T-cell (primary cell): ENCODE measurements around the gene SACM1L. TPM values are rescaled to one million over a fixed set of nuclear protein-coding genes. Genes with fewer than 3 reads are reported as not detected.

Experiments
- ATAC-seq, 4 experiments: fragments of 200-7000 bp in 3 of 4; fragments of 150-1000 bp in 1 of 4; cut with Tn5 transposase; replicated peaks in 1 of 4; 1 replicate in 3 of 4; 2 replicates in 1 of 4; pipeline ENCODE4 v1.10.0; 2021; ENCODE audit warnings: moderate library complexity in 3 of 4, mild to moderate bottlenecking in 2 of 4, moderate number of reproducible peaks in 1 of 4
- CTCF ChIA-PET, 2 donors: fragments of 300-600 bp; sonication (Branson Sonifier 250); formaldehyde crosslinking; loops; one replicate each; lab custom pipeline; 2022; ENCODE audit warnings: antibody characterized with exemption in 2 of 2; lab: Charles Lee
- POLR2A ChIA-PET, 2 donors: fragments of 300-600 bp; sonication (Branson Sonifier 250); formaldehyde crosslinking; loops; one replicate each; lab custom pipeline; 2022; ENCODE audit warnings: antibody characterized with exemption in 2 of 2; lab: Charles Lee
- DNase-seq, 35 experiments: peaks; one replicate each; pipeline versions ENCODE4 v3.0.0 to v3.0.0-alpha.2; 2013 to 2023
- H3K27ac ChIP-seq: one replicate; pipeline ENCODE4 v1.5.1; 2013; ENCODE audit warnings: low read length
- H3K27me3 ChIP-seq, 2 experiments: replicated peaks in 1 of 2; 1 replicate in 1 of 2; 2 replicates in 1 of 2; pipeline versions ENCODE4 v1.6.1 to v1.7.0; 2013; ENCODE audit warnings: low read length in 1 of 2, mixed read lengths in 1 of 2; ENCODE audit not compliant: control insufficient read depth in 2 of 2, insufficient read depth in 2 of 2; ENCODE audit errors: extremely low read depth in 1 of 2
- H3K36me3 ChIP-seq, 2 donors: 1 replicate in 1 of 2; 2 replicates in 1 of 2; pipeline versions ENCODE4 v1.6.1 to v1.7.0; 2013; ENCODE audit warnings: low read length in 1 of 2; ENCODE audit not compliant: control insufficient read depth in 2 of 2, insufficient read depth in 1 of 2; ENCODE audit errors: extremely low read depth in 1 of 2
- H3K4me1 ChIP-seq, 2 experiments: 1 replicate in 1 of 2; 2 replicates in 1 of 2; pipeline versions ENCODE4 v1.6.1 to v1.7.0; 2013; ENCODE audit warnings: low read length in 2 of 2, mixed read lengths in 1 of 2; ENCODE audit not compliant: insufficient read depth in 2 of 2, control insufficient read depth in 1 of 2; ENCODE audit errors: extremely low read depth in 1 of 2
- H3K4me3 ChIP-seq, 2 donors: 1 replicate in 1 of 2; 2 replicates in 1 of 2; pipeline versions ENCODE4 v1.5.1 to v1.7.0; 2013; ENCODE audit warnings: mild to moderate bottlenecking in 2 of 2, low read length in 1 of 2, moderate library complexity in 1 of 2; ENCODE audit not compliant: control insufficient read depth in 1 of 2; ENCODE audit errors: extremely low read depth in 1 of 2
- H3K9me3 ChIP-seq: 2 replicates; pipeline ENCODE4 v1.7.0; 2013
- H3K27ac Mint-ChIP-seq, 2 donors: one replicate each; pipeline ENCODE4 v1.8.0; 2020 to 2021; ENCODE audit warnings: mild to moderate bottlenecking in 2 of 2, mixed read lengths in 2 of 2
- H3K27me3 Mint-ChIP-seq, 2 donors: one replicate each; pipeline ENCODE4 v1.8.0; 2021 to 2022; ENCODE audit warnings: mixed read lengths in 2 of 2
- H3K36me3 Mint-ChIP-seq: one replicate; pipeline ENCODE4 v1.8.0; 2021; ENCODE audit warnings: mixed read lengths
- H3K4me1 Mint-ChIP-seq, 3 donors: one replicate each; pipeline ENCODE4 v1.8.0; 2020 to 2022; ENCODE audit warnings: mixed read lengths in 3 of 3, mild to moderate bottlenecking in 1 of 3
- H3K4me3 Mint-ChIP-seq, 3 donors: one replicate each; pipeline ENCODE4 v1.8.0; 2020 to 2022; ENCODE audit warnings: mild to moderate bottlenecking in 3 of 3, mixed read lengths in 3 of 3, moderate library complexity in 3 of 3
- H3K9me3 Mint-ChIP-seq, 3 donors: one replicate each; pipeline ENCODE4 v1.8.0; 2020 to 2022; ENCODE audit warnings: mixed read lengths in 3 of 3
- WGBS: methylation state at CpG from one replicate; pipeline ENCODE4 v1.1.5; 2013; ENCODE audit warnings: missing lambda C conversion rate; ENCODE audit not compliant: insufficient coverage; 5-methylcytosine and 5-hydroxymethylcytosine counted together
- total RNA-seq, 35 experiments: library from RNA in 6 of 35; stranded (reverse) in 6 of 35; fragments of 120-200 nt in 1 of 35; gene quantifications; one replicate each; pipeline versions ENCODE4 v1.2.1 to v1.2.4 and lab custom pipeline; 2013 to 2026

Gene SACM1L
- total RNA-seq, 5 donors from 2014 or later (not counting 1 experiment from before 2014, with no cell fraction given): 62.8 to 81.5 (median 69.1) TPM

DNA sequence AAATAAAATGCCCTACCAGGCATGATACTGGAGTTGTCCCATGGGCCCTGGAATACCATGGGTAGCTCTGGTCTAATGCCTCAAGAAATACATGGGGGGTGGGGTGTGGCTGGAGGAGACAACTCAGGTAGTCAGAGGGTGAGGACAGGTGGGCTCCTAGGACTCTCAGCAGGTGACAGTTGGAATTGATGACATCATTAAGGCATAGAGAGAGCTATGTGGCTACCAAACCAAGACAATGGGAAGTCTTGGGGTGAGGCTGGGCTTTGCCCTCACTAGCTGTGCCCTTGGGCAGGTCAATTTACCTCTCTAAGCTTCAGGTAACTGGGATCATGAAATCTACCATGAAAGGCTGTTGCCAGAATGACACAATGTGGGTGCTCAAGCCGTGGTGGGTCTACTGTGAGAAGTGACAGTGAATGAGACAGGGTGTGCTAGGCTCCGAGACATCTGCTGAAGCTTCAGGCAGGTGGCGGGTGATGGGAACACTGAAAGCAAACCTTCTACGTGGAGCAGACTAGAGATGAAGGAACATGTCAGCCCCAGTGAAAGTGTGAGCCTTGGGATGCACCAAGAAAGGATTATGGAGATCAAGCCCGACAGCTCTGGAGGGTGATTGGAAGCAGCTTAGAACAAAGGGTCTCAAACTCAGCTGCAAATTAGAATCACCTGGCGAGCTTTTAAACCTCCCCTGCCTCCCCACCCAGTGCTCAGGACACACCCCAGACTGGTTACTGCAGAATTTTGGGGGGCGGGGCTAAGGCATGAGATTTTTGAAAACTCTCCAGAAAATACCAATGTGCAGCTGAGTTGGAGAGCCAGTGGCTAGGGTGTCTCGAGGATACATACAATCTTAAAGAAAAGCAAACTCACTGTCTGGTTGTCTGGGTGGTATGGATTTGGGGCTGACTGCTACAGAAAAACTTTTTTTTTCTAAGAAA, 85.7 kb downstream of the SACM1L start:
- H3K36me3 Mint-ChIP-seq: no peaks in the 10 kb centered on the region
- DNase-seq (no peak), ATAC-seq (no peak)
- Histone ChIP-seq H3K27me3 (peaks cover 0 to 24% of the 10 kb centered on the region in 2 experiments), H3K4me1 (peaks cover 0 to 13% of the 10 kb centered on the region in 2 experiments), H3K9me3 (no peaks in the 10 kb centered on the region), H3K4me3 (no peak overlapping the region), H3K36me3 (no peaks in the 10 kb centered on the region), H3K27ac (no peak overlapping the region)
- H3K27me3 Mint-ChIP-seq: peaks cover 0 to 15% of the 10 kb centered on the region in 2 donors
- WGBS: 91% methylated on average over 4 of the region's 8 CpGs
- H3K4me1 Mint-ChIP-seq: peaks cover 11 to 21% (median 17%) of the 10 kb centered on the region in 3 donors
- CTCF ChIA-PET: interaction anchor here in 1 of 2 donors (0.8 to 1.0 kb wide), 2 partner anchors 30 to 154 kb away, joined by 3 to 6 read pairs; no protein-coding TSS in a partner anchor
- POLR2A ChIA-PET: interaction anchor here in 1 of 2 donors (0.6 kb wide), 1 partner anchor 33 kb away, joined by 3 read pairs; no protein-coding TSS in a partner anchor
- no peak overlapping the region for H3K4me3 Mint-ChIP-seq
- no peak overlapping the region for H3K27ac Mint-ChIP-seq
- no peaks in the 10 kb centered on the region for H3K9me3 Mint-ChIP-seq

- ATAC-seq (no peak), DNase-seq (no peak)
- H3K4me1 Mint-ChIP-seq: peaks cover 11 to 21% (median 17%) of the 10 kb centered on the region in 3 donors
- POLR2A ChIA-PET: no interaction called here
- 88% methylated on average over 14 of the region's 17 CpGs for WGBS
- H3K27me3 ChIP-seq: peaks cover 0 to 24% of the 10 kb centered on the region in 2 experiments
- no peak overlapping the region for H3K27ac Mint-ChIP-seq
- no peaks in the 10 kb centered on the region for H3K36me3 Mint-ChIP-seq
- no peak overlapping the region for H3K27ac ChIP-seq
- no peaks in the 10 kb centered on the region for H3K9me3 Mint-ChIP-seq
- H3K4me3 Mint-ChIP-seq: no peak overlapping the region
- no peak overlapping the region for H3K4me3 ChIP-seq
- H3K27me3 Mint-ChIP-seq: peaks cover 0 to 15% of the 10 kb centered on the region in 2 donors
- H3K36me3 ChIP-seq: no peaks in the 10 kb centered on the region
- CTCF ChIA-PET: no interaction called here
- peaks cover 0 to 13% of the 10 kb centered on the region in 2 experiments for H3K4me1 ChIP-seq
- H3K9me3 ChIP-seq: no peaks in the 10 kb centered on the region
Observed at GRCh38 chr3:45775571-45776300, 86.5 kb downstream of the SACM1L start.

GRCh38 chr3:45776301-45776595, 87.1 kb downstream of the SACM1L start:
- no peak overlapping the region for H3K4me3 Mint-ChIP-seq
- ChIA-PET CTCF (no interaction called here), POLR2A (no interaction called here)

DNA sequence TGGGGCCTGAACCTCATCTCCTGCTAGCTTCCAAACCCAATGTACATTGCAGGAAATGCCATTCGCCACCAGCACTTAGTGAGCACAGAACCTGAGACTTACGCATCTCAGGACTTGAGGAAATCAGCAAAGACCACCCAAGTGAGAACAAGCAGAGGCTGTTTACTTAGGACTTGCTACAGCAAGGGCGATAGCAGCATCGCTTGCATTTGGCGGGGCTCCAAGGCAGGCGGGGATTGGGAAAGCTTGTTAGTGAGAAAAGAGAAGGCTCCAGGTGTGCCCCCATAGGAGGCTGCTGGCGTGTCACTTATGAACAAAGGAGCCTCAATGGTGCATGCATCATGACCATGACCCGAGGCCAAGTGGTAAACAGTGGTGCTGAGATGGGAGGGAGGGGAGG, 87.4 kb downstream of the SACM1L start:
- Mint-ChIP-seq H3K36me3 (no peaks in the 10 kb centered on the region), H3K27ac (no peak overlapping the region), H3K4me1 (peaks cover 11 to 20% (median 16%) of the 10 kb centered on the region in 3 donors), H3K9me3 (no peaks in the 10 kb centered on the region), H3K4me3 (no peak overlapping the region), H3K27me3 (peaks cover 0 to 10% of the 10 kb centered on the region in 2 donors)
- DNase-seq: no peak
- H3K4me1 ChIP-seq: peaks cover 0 to 13% of the 10 kb centered on the region in 2 experiments
- CTCF ChIA-PET: no interaction called here
- H3K36me3 ChIP-seq: no peaks in the 10 kb centered on the region
- H3K27ac ChIP-seq: no peak overlapping the region
- POLR2A ChIA-PET: no interaction called here
- no peaks in the 10 kb centered on the region for H3K9me3 ChIP-seq
- WGBS: 93% methylated on average over 8 of the region's 8 CpGs
- H3K27me3 ChIP-seq: peaks cover 0 to 20% of the 10 kb centered on the region in 2 experiments
- H3K4me3 ChIP-seq: no peak overlapping the region
- no peak for ATAC-seq

More at GRCh38 chr3:45776301-45776595, 87.1 kb downstream of the SACM1L start:
- ATAC-seq (no peak), DNase-seq (no peak)
- 90% methylated on average over 3 of the region's 3 CpGs for WGBS
- H3K27ac ChIP-seq: no peak overlapping the region
- H3K36me3 ChIP-seq: no peaks in the 10 kb centered on the region
- H3K9me3 Mint-ChIP-seq: no peaks in the 10 kb centered on the region
- peaks cover 0 to 13% of the 10 kb centered on the region in 2 experiments for H3K4me1 ChIP-seq
- no peak overlapping the region for H3K4me3 ChIP-seq
- H3K9me3 ChIP-seq: no peaks in the 10 kb centered on the region
- peaks cover 0 to 23% of the 10 kb centered on the region in 2 experiments for H3K27me3 ChIP-seq
- peaks cover 0 to 11% of the 10 kb centered on the region in 2 donors for H3K27me3 Mint-ChIP-seq
- H3K27ac Mint-ChIP-seq: no peak overlapping the region
- H3K4me1 Mint-ChIP-seq: peaks cover 11 to 21% (median 17%) of the 10 kb centered on the region in 3 donors
- H3K36me3 Mint-ChIP-seq: no peaks in the 10 kb centered on the region

DNA sequence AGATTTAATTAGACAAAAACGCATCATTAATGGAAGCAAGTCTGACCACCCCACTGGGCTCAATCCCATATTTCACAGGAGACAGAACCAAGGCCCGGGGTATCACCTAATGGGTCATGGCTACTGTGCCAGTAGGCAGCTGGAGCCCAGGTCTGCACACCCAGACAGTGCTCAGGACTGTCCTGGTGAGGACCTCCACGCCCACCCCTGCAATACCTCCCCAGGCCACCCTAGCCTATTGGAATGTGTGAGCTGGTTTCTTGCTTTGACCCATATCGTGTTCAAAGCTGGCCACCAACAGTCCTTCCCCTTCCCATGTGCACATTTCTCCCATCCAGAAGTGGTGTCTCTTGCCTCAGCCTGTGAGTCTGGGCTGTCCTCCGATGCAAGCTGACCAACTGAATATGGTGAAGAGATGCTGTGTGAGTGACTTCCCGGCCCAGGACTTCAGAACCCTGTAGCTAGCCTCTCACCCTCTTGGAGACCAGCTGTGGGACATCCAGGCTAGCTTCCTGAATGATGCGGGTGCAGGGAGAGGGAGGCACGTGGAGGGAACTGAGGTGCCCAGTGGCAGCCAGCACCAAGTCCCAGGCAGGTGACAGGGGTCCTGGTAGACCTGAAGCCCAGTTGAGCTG, 88.0 kb downstream of the SACM1L start:
- 90% methylated on average over 7 of the region's 8 CpGs for WGBS
- ATAC-seq (no peak), DNase-seq (no peak)
- H3K27ac Mint-ChIP-seq: no peak overlapping the region
- H3K36me3 ChIP-seq: no peaks in the 10 kb centered on the region
- H3K27me3 ChIP-seq: peaks cover 0 to 20% of the 10 kb centered on the region in 2 experiments
- POLR2A ChIA-PET: no interaction called here
- peaks cover 10 to 14% (median 11%) of the 10 kb centered on the region in 3 donors for H3K4me1 Mint-ChIP-seq
- CTCF ChIA-PET: no interaction called here
- H3K9me3 ChIP-seq: no peaks in the 10 kb centered on the region
- H3K36me3 Mint-ChIP-seq: no peaks in the 10 kb centered on the region
- H3K4me3 Mint-ChIP-seq: no peak overlapping the region
- peaks cover 0 to 9% of the 10 kb centered on the region in 2 experiments for H3K4me1 ChIP-seq
- no peak overlapping the region for H3K27ac ChIP-seq
- H3K4me3 ChIP-seq: no peak overlapping the region
- H3K27me3 Mint-ChIP-seq: peaks cover 0 to 5% of the 10 kb centered on the region in 2 donors
- no peaks in the 10 kb centered on the region for H3K9me3 Mint-ChIP-seq
